ENCODE data around the gene PGM5. TPM values are rescaled to one million over a fixed set of nuclear protein-coding genes. Genes with fewer than 3 reads are reported as not detected.

The PGM5 gene
- total and polyA plus RNA-seq, 2 of the 8 experiments (the other 6 are each of a cell fraction or from before 2014, with no cell fraction given): not detected

DNA sequence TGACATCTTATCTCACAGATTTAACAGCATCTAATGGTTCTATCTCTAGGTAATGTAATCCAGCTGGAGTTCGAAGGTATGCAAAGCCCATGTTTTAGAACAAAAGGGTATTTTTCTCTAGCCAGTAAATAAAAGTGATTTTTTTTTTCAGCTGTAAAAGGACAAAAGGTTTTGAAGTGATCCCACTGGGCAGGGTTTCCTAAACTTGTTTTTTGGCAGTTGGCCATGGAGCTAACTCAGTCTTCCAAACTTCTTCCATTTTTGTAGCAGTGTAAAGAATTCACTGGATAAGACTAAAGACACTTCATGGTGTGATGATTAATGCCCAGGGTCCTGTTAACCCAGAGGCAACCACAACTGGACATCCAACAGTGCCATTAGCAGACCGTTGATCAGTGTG lies 120.4 kb downstream of the PGM5 start:
- Histone ChIP-seq H2BK15ac (ENCODE audit: low read length) (no peak overlapping the region), H2BK120ac (replicated peaks; ENCODE audit: low read depth, low read length) (no peak overlapping the region), H3K4me2 (ENCODE audit: insufficient read depth in 1 of 2, low read depth in 2 of 2, low read length in 2 of 2) (no peak overlapping the region), H2AK5ac (ENCODE audit: low read depth, low read length) (no peak overlapping the region), H3K18ac (ENCODE audit: extremely low read depth, low read length) (no peak overlapping the region), H3K27me3 (replicated peaks in 1 of 4; ENCODE audit: control insufficient read depth in 3 of 4, extremely low read depth in 1 of 4, insufficient read depth in 3 of 4, low read length in 3 of 4) (no peaks in the 10 kb centered on the region; a peak in 1 of 7 replicates), H2AFZ (ENCODE audit: low read length) (no peak overlapping the region), H3K79me1 (ENCODE audit: low read depth, low read length) (no peaks in the 10 kb centered on the region), H3K14ac (ENCODE audit: insufficient read length) (no peak overlapping the region), H3K4me3 (ENCODE audit: extremely low read depth in 1 of 4, insufficient read depth in 2 of 4, low read depth in 3 of 4, low read length in 4 of 4) (no peak overlapping the region), H3K27ac (ENCODE audit: low read depth, low read length) (no peak overlapping the region), H2BK20ac (ENCODE audit: low read length) (no peak overlapping the region), H2BK12ac (ENCODE audit: low read depth, low read length) (no peak overlapping the region), H2BK5ac (ENCODE audit: low read depth, low read length) (no peak overlapping the region), H4K5ac (ENCODE audit: insufficient read length, low read depth, low read length) (no peak overlapping the region), H3K36me3 (ENCODE audit: control insufficient read depth in 2 of 4, insufficient read depth in 4 of 4, low read length in 3 of 4) (no peaks in the 10 kb centered on the region), H4K91ac (replicated peaks; ENCODE audit: insufficient read length, low read length) (no peak overlapping the region), H3K9me3 (ENCODE audit: insufficient read depth in 2 of 2, low read depth in 1 of 2, low read length in 1 of 2) (no peaks in the 10 kb centered on the region), H3K9ac (replicated peaks in 1 of 4; ENCODE audit: extremely low read depth in 1 of 4, low read depth in 3 of 4, low read length in 3 of 4) (no peak overlapping the region), H3K4me1 (replicated peaks in 1 of 4; ENCODE audit: control insufficient read depth in 3 of 4, insufficient read depth in 4 of 4, low read length in 3 of 4) (no peaks in the 10 kb centered on the region), H4K8ac (ENCODE audit: extremely low read depth, insufficient read depth, low read length) (no peak overlapping the region), H3K23ac (ENCODE audit: insufficient read length) (no peak overlapping the region), H3K79me2 (ENCODE audit: control insufficient read depth in 1 of 2, insufficient read depth in 2 of 2, low read length in 2 of 2) (no peaks in the 10 kb centered on the region), H3K4ac (replicated peaks; ENCODE audit: insufficient read length, low read depth, low read length) (no peak overlapping the region), H4K20me1 (replicated peaks in 1 of 2; ENCODE audit: control insufficient read depth in 1 of 2, insufficient read depth in 2 of 2, low read length in 2 of 2) (peaks cover 0 to 1% of the 10 kb centered on the region in 2 experiments), H3K56ac (replicated peaks; ENCODE audit: insufficient read length, low read depth, low read length) (no peak overlapping the region), H3K23me2 (ENCODE audit: low read depth, low read length) (no peaks in the 10 kb centered on the region)
- WGBS, 2 experiments (ENCODE audit: extremely low coverage in 1 of 2, insufficient coverage in 1 of 2, insufficient read length in 1 of 2, insufficient replicate concordance in 2 of 2, low coverage in 1 of 2, low lambda C conversion rate in 2 of 2, missing lambda C conversion rate in 1 of 2): 89% methylated on average over 2 of the region's 2 CpGs; no CpG with 5 or more reads in 1 of the 2 experiments
- ChIA-PET POLR2A (ENCODE audit: partially characterized antibody) (no interaction called here), CTCF (ENCODE audit: partially characterized antibody) (interaction anchor here (2.0 kb wide), 1 partner anchor 59 kb away, joined by 6 read pairs; no protein-coding TSS in a partner anchor)
- no peak for TF ChIP-seq SIN3A (conservative IDR thresholded peaks at IDR 0.05 in 1 of 2, IDR thresholded peaks at IDR 0.05 in 1 of 2; ENCODE audit: low read depth in 1 of 2, low read length in 2 of 2)
- TF ChIP-seq, protein P1, sequence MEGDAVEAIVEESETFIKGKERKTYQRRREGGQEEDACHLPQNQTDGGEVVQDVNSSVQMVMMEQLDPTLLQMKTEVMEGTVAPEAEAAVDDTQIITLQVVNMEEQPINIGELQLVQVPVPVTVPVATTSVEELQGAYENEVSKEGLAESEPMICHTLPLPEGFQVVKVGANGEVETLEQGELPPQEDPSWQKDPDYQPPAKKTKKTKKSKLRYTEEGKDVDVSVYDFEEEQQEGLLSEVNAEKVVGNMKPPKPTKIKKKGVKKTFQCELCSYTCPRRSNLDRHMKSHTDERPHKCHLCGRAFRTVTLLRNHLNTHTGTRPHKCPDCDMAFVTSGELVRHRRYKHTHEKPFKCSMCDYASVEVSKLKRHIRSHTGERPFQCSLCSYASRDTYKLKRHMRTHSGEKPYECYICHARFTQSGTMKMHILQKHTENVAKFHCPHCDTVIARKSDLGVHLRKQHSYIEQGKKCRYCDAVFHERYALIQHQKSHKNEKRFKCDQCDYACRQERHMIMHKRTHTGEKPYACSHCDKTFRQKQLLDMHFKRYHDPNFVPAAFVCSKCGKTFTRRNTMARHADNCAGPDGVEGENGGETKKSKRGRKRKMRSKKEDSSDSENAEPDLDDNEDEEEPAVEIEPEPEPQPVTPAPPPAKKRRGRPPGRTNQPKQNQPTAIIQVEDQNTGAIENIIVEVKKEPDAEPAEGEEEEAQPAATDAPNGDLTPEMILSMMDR (IDR thresholded peaks at IDR 0.05; ENCODE audit: control extremely low read depth in 1 of 3, insufficient read depth in 1 of 3, low read depth in 1 of 3, low read length in 3 of 3): no peak
- TF ChIP-seq, protein P2, sequence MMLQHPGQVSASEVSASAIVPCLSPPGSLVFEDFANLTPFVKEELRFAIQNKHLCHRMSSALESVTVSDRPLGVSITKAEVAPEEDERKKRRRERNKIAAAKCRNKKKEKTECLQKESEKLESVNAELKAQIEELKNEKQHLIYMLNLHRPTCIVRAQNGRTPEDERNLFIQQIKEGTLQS (IDR thresholded peaks at IDR 0.05; ENCODE audit: insufficient read depth, low read depth, low read length): no peak
- no peak for TF ChIP-seq PHF8 (conservative IDR thresholded peaks at IDR 0.05; ENCODE audit: low read depth, low read length)
- FAIRE-seq (no peak), DNase-seq (ENCODE audit: low read depth in 1 of 2, low spot score in 2 of 2) (no peak)
